Stimulated activated naive CD8-positive, alpha-beta T cell treated with anti-CD3 and anti-CD28 coated beads, Interleukin-15, Interleukin-2, amounts not matched to agents 100 U/mL and 50 U/mL, for 24 hours (primary cell): ENCODE results near the gene SLFN12L.
"Not testable (repeated sequence)": the region's sequence is repeated elsewhere in the genome, so short reads cannot be mapped to it uniquely, and the experiment has no call there.

ENCODE experiments used
- ATAC-seq: fragments of 150-1000 bp; cut with Tn5 transposase; one replicate; pipeline ENCODE4 v1.10.0; 2021
- DNase-seq: peaks from one replicate; pipeline ENCODE4 v3.0.0; 2021

Gene SLFN12L

GRCh38 chr17:35537601-35538141, at the start of gene SLFN12L:
Gene SLFN12L (minus strand): TSS chr17:35537678. CDS start chr17:35522364, 15,314 bp downstream.
- peak; percentile 45 for ATAC-seq
- peak; percentile 36 for DNase-seq

- DNase-seq = no peak
Observed at GRCh38 chr17:35586569-35587073, 49.1 kb upstream of the SLFN12L start.

GRCh38 chr17:35584061-35584460, 46.6 kb upstream of the SLFN12L start:
- DNase-seq = no peak
- no peak for ATAC-seq

More at GRCh38 chr17:35586569-35587073, 49.1 kb upstream of the SLFN12L start:
- ATAC-seq = no peak

GRCh38 chr17:35578929-35579432, 41.5 kb upstream of the SLFN12L start:
- ATAC-seq (no peak), DNase-seq (no peak)

- DNase-seq (peak; percentile 87), ATAC-seq (peak; percentile 97)
Observed at GRCh38 chr17:35578197-35578928, 40.9 kb upstream of the SLFN12L start, which contains the start of gene PEX12. Gene PEX12 (minus strand): TSS chr17:35578571. CDS start chr17:35578021, 550 bp downstream.

- DNase-seq = peak; percentile 24
- no peak for ATAC-seq
Observed at GRCh38 chr17:35577830-35578196, 40.3 kb upstream of the SLFN12L start.

- DNase-seq = no peak
- no peak for ATAC-seq
Observed at GRCh38 chr17:35575759-35576158, 38.3 kb upstream of the SLFN12L start.

- no peak for DNase-seq
- no peak for ATAC-seq
Observed at GRCh38 chr17:35569405-35569804, 31.9 kb upstream of the SLFN12L start.

- peak; percentile 60 for DNase-seq
Observed at GRCh38 chr17:35568561-35568960, 31.1 kb upstream of the SLFN12L start.

GRCh38 chr17:35566968-35567367, 29.5 kb upstream of the SLFN12L start:
- ATAC-seq (no peak), DNase-seq (no peak)

More at GRCh38 chr17:35568561-35568960, 31.1 kb upstream of the SLFN12L start:
- peak; percentile 62 for ATAC-seq

GRCh38 chr17:35563181-35563580, 25.7 kb upstream of the SLFN12L start:
- ATAC-seq, DNase-seq: not testable (repeated sequence)

- peak; percentile 89 for ATAC-seq
- no peak for DNase-seq
Observed at GRCh38 chr17:35560703-35561102, 23.2 kb upstream of the SLFN12L start, which contains the start of gene SLFN14. Gene SLFN14 (minus strand): TSS chr17:35560819. CDS start chr17:35558062, 2,757 bp downstream.

- DNase-seq = no peak
- ATAC-seq = no peak
Observed at GRCh38 chr17:35559495-35560210, 22.2 kb upstream of the SLFN12L start.

GRCh38 chr17:35557353-35557752, 19.9 kb upstream of the SLFN12L start:
- DNase-seq = no peak

GRCh38 chr17:35555691-35556090, 18.2 kb upstream of the SLFN12L start:
- DNase-seq (no peak), ATAC-seq (no peak)

More at GRCh38 chr17:35557353-35557752, 19.9 kb upstream of the SLFN12L start:
- ATAC-seq = no peak

GRCh38 chr17:35554668-35555067, 17.2 kb upstream of the SLFN12L start:
- ATAC-seq (peak; percentile 61), DNase-seq (no peak)

GRCh38 chr17:35553310-35553709, 15.8 kb upstream of the SLFN12L start:
- no peak for ATAC-seq

GRCh38 chr17:35548978-35549377, 11.5 kb upstream of the SLFN12L start:
- DNase-seq (no peak), ATAC-seq (no peak)

More at GRCh38 chr17:35553310-35553709, 15.8 kb upstream of the SLFN12L start:
- no peak for DNase-seq

GRCh38 chr17:35548208-35548810, 10.8 kb upstream of the SLFN12L start:
- no peak for ATAC-seq
- DNase-seq = no peak

- DNase-seq = no peak
- no peak for ATAC-seq
Observed at GRCh38 chr17:35546487-35546886, 9.0 kb upstream of the SLFN12L start.

- no peak for DNase-seq
- no peak for ATAC-seq
Observed at GRCh38 chr17:35545150-35545549, 7.7 kb upstream of the SLFN12L start.

GRCh38 chr17:35543856-35544255, 6.4 kb upstream of the SLFN12L start:
- no peak for ATAC-seq
- no peak for DNase-seq
